Thyroid gland (tissue), 4 donors: ENCODE data around the gene CCDC74B. TPM values are rescaled to one million over a fixed set of nuclear protein-coding genes. Genes with fewer than 3 reads are reported as not detected.
"Not testable (repeated sequence)": the region's sequence is repeated elsewhere in the genome, so short reads cannot be mapped to it uniquely, and the experiment has no call there.

ENCODE experiments used
- DNase-seq, 2 donors: peaks; one replicate each; pipeline ENCODE4 v3.0.0-alpha.2; 2019
- H3K27ac ChIP-seq, 3 donors: fragments of 200-600 bp; sonication (generic); 1 replicate in 2 of 3; 2 replicates in 1 of 3; pipeline ENCODE4 v1.5.1; 2016 to 2019; ENCODE audit warnings: mild to moderate bottlenecking in 1 of 3, moderate library complexity in 1 of 3
- H3K27me3 ChIP-seq: fragments of 200-600 bp; sonication (generic); one replicate; pipeline ENCODE4 v1.5.1; 2019
- H3K36me3 ChIP-seq, 2 donors: fragments of 200-600 bp; sonication (generic); one replicate each; pipeline ENCODE4 v1.5.1; 2016 to 2019
- H3K4me1 ChIP-seq, 2 donors: fragments of 200-600 bp; sonication (generic); one replicate each; pipeline ENCODE4 v1.5.1; 2017 to 2019
- H3K4me3 ChIP-seq, 3 donors: fragments of 200-600 bp; sonication (generic); replicated peaks in 1 of 3; 1 replicate in 2 of 3; 2 replicates in 1 of 3; pipeline ENCODE4 v1.5.1; 2016; ENCODE audit warnings: mild to moderate bottlenecking in 1 of 3
- H3K9me3 ChIP-seq: fragments of 200-600 bp; sonication (generic); one replicate; pipeline ENCODE4 v1.5.1; 2017
- CTCF ChIP-seq, 6 experiments: fragments of 200-600 bp in 3 of 6; fragments of 450-650 bp in 3 of 6; sonication (generic) in 3 of 6; IDR thresholded peaks; one replicate each; pipeline ENCODE4 v1.5.1; 2016 to 2019; ENCODE audit warnings: antibody characterized with exemption in 6 of 6, mild to moderate bottlenecking in 2 of 6, inconsistent platforms in 1 of 6, moderate library complexity in 1 of 6
- POLR2A ChIP-seq, 2 donors: fragments of 450-650 bp; IDR thresholded peaks; one replicate each; pipeline ENCODE4 v1.6.1; 2017; ENCODE audit warnings: antibody characterized with exemption in 2 of 2, mild to moderate bottlenecking in 2 of 2, moderate library complexity in 1 of 2
- WGBS, 2 donors: methylation state at CpG; one replicate each; pipeline ENCODE4 v1.1.5; 2017; 5-methylcytosine and 5-hydroxymethylcytosine counted together
- intact Hi-C: fragments of 100-400 bp; cut with DNase I; formaldehyde crosslinking; loops from one replicate; pipeline ENCODE4 v1.15.1; 2023
- total RNA-seq, 4 donors: library from RNA; depleted of rRNA; stranded (reverse); fragments of >200 nt; gene quantifications; one replicate each; pipeline ENCODE4 v1.2.3, GENCODE V29; 2016

Gene CCDC74B
- total RNA-seq, 4 donors from 2014 or later = 9.8 to 35.1 (median 19.1) TPM

GRCh38 chr2:130186391-130186790 lies 41.5 kb upstream of the CCDC74B start:
- intact Hi-C loops = no loop called here
- peaks cover 12 to 20% of the 10 kb centered on the region in 2 donors for H3K4me1 ChIP-seq
- 85 to 88% methylated on average over 5 of the region's 5 CpGs for WGBS, 2 donors
- DNase-seq = no peak
- H3K9me3 ChIP-seq = no peaks in the 10 kb centered on the region
- TF ChIP-seq POLR2A (IDR thresholded peaks at IDR 0.05) = no peak
- TF ChIP-seq CTCF (IDR thresholded peaks at IDR 0.05) = no peak
- H3K27ac ChIP-seq = no peak overlapping the region
- H3K27me3 ChIP-seq = no peaks in the 10 kb centered on the region
- H3K36me3 ChIP-seq = no peaks in the 10 kb centered on the region
- H3K4me3 ChIP-seq = no peak overlapping the region

- TF ChIP-seq CTCF (IDR thresholded peaks at IDR 0.05) (no peak), POLR2A (IDR thresholded peaks at IDR 0.05) (no peak)
- Histone ChIP-seq H3K9me3 (no peaks in the 10 kb centered on the region), H3K27me3 (no peaks in the 10 kb centered on the region), H3K27ac (no peak overlapping the region), H3K4me1 (peaks cover 12 to 21% of the 10 kb centered on the region in 2 donors), H3K36me3 (no peaks in the 10 kb centered on the region), H3K4me3 (no peak overlapping the region)
- WGBS, 2 donors = 73 to 84% methylated on average over 4 of the region's 4 CpGs
- peak; percentile 17 to 35 for DNase-seq
- intact Hi-C loops = no loop called here
These were observed 41.0 kb upstream of the CCDC74B start for GRCh38 chr2:130185896-130186295.

- TF ChIP-seq CTCF (IDR thresholded peaks at IDR 0.05) (no peak), POLR2A (IDR thresholded peaks at IDR 0.05) (no peak)
- no peak overlapping the region for H3K27ac ChIP-seq
- H3K9me3 ChIP-seq = no peaks in the 10 kb centered on the region
- 77 to 86% methylated on average over 9 to 10 of the region's 10 CpGs for WGBS, 2 donors
- no peaks in the 10 kb centered on the region for H3K36me3 ChIP-seq
- H3K4me3 ChIP-seq = no peak overlapping the region
- DNase-seq = no peak
- H3K4me1 ChIP-seq = peaks cover 16 to 26% of the 10 kb centered on the region in 2 donors
- no peaks in the 10 kb centered on the region for H3K27me3 ChIP-seq
- intact Hi-C loops = no loop called here
These were observed 40.5 kb upstream of the CCDC74B start for GRCh38 chr2:130185436-130185835.

GRCh38 chr2:130183512-130184373 lies 38.8 kb upstream of the CCDC74B start:
- intact Hi-C loops = no loop called here
- Histone ChIP-seq H3K4me1 (peaks cover 20 to 29% of the 10 kb centered on the region in 2 donors), H3K27ac (peak overlapping the region; percentile 72 to 95 (median 74)), H3K9me3 (no peaks in the 10 kb centered on the region), H3K36me3 (no peaks in the 10 kb centered on the region), H3K4me3 (peak overlapping the region in 1 of 3 donors; percentile 89), H3K27me3 (no peaks in the 10 kb centered on the region)
- 23 to 44% methylated on average over 18 to 19 of the region's 26 CpGs for WGBS, 2 donors
- DNase-seq = peak; percentile 76 to 85
- TF ChIP-seq POLR2A (IDR thresholded peaks at IDR 0.05) = peak in 1 of 2 donors; percentile 17
- no peak for TF ChIP-seq CTCF (IDR thresholded peaks at IDR 0.05)

GRCh38 chr2:130182826-130183511 lies 38.1 kb upstream of the CCDC74B start:
- H3K27me3 ChIP-seq, intact Hi-C loops, H3K36me3 ChIP-seq, H3K9me3 ChIP-seq: not testable (repeated sequence)
- DNase-seq = peak in 1 of 2 donors; percentile 27
- Histone ChIP-seq H3K4me1 (peaks cover 20 to 29% of the 10 kb centered on the region in 2 donors), H3K4me3 (peak overlapping the region in 1 of 3 donors; percentile 89), H3K27ac (peak overlapping the region; percentile 72 to 95 (median 74))
- 27 to 29% methylated on average over 10 to 15 of the region's 23 CpGs for WGBS, 2 donors
